Left kidney (tissue), 2 donors: ENCODE measurements around the gene ITGA6. TPM values are rescaled to one million over a fixed set of nuclear protein-coding genes. Genes with fewer than 3 reads are reported as not detected.

ENCODE experiments used
- DNase-seq: peaks from one replicate; pipeline ENCODE4 v3.0.0-alpha.2; 2013
- polyA plus RNA-seq: library from polyadenylated mRNA; unstranded; fragments of 120-200 nt; gene quantifications from one replicate; pipeline ENCODE4 v1.2.1, GENCODE V29; 2013; ENCODE audit not compliant: insufficient read length

Gene ITGA6
- polyA plus RNA-seq, 1 donor, result 152 TPM

- DNase-seq, result no peak
Measured at GRCh38 chr2:172464400-172465129, 37.2 kb downstream of the ITGA6 start.

GRCh38 chr2:172465417-172466334 lies 38.3 kb downstream of the ITGA6 start:
- peak; percentile 75 for DNase-seq

DNA sequence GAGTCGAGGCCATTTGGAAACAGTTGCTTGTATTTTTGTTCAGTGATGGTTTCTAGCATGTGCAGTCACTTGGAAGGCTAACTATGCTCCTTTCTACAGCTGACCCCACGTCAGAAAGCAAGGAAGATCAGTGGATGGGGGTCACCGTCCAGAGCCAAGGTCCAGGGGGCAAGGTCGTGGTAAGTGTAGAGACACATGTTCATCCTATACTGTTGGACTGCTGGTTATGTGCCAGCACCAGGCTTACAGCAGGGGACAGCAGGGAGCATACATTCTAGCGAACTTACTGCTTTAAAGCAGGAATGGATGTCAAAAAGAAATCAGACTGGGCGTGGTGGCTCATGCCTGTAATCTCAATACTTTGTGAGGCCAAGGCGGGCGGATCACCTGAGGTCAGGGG lies 40.0 kb downstream of the ITGA6 start:
- no peak for DNase-seq

GRCh38 chr2:172470958-172471922 lies 43.9 kb downstream of the ITGA6 start:
- DNase-seq, result no peak

DNA sequence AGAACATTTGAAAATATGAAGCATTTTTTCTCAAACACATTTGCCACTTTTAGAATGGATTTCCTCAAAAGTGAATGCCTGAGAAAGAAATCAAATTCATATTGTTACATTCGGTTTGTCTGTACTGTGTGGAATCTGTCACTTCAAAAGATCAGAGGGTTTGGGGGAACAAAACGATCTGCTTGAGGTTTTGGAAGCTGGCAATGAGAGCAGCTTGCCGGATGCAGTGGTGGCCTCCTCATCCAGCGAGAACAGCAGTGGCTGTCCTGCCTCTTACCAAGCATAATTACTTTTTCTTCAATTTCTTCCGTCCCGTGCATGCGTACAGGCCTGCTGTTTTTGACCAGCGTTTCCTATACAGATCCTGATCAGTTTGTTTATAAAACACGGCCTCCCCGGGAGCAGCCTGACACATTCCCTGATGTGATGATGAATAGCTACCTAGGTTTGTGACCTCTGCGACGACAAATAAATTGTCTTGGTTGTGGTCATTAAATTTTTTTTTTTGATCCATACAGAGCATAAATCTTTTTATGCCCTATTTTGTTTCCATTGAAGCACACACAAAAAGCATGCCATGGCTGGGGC lies 45.2 kb downstream of the ITGA6 start:
- no peak for DNase-seq

- DNase-seq, result no peak
Measured at GRCh38 chr2:172473167-172473566, 45.8 kb downstream of the ITGA6 start.

- no peak for DNase-seq
Measured at GRCh38 chr2:172478353-172478752, 51.0 kb downstream of the ITGA6 start.

GRCh38 chr2:172480301-172481218 lies 53.2 kb downstream of the ITGA6 start:
- no peak for DNase-seq

DNA sequence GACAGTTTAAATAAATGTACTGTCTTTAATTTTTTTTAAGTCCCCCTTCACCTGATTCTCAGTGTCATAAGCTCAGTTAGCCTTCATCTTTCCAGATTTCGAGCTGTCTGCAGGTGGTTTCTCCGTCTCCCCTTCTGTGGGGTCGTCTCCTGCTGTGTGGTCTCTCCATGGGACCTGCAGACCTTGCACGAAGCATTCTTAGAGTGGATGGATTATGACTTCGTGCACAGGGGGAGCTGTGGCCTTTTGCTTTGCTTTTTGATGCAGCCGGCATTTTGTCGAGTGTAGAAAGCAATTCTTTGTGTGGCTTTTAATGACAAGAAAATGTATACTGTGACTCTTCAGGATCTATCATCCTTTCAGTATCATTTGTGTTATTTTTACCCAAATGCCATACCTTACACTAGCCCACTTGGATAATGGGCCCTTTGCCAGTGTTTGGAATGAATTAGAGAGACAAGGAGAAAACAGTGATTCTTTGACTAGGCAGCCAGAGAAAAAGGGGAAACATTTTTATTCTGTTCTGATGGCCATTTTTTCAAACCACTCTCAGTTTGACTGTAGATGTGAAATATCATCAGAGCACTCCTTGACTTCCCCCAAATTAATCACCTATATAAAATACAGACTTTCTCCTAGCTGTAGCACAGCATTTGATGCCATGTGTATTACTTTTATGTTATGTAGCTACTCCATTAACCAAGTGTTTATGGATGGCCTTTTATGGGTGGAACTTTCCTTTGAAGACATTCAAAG lies 54.3 kb downstream of the ITGA6 start:
- no peak for DNase-seq

DNA sequence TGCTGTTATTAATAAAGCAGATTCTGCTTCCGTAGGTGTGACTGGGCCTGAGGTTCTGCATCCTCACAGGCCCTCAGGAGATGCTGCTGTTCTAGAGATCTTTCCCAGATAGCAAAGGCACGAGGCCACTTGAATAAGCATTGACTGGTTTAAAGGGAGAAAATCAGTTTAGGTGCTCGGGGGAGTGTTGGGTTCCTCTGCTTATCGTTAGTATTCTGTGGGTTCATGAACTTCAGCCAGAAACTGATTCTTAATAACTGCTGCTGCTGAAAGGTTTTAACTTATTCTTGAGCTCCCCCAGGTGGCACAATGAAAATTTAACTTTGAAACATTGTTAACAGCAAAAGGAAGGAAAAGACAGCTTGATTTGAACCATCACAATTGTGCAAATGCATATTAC lies 56.9 kb downstream of the ITGA6 start:
- no peak for DNase-seq

DNA sequence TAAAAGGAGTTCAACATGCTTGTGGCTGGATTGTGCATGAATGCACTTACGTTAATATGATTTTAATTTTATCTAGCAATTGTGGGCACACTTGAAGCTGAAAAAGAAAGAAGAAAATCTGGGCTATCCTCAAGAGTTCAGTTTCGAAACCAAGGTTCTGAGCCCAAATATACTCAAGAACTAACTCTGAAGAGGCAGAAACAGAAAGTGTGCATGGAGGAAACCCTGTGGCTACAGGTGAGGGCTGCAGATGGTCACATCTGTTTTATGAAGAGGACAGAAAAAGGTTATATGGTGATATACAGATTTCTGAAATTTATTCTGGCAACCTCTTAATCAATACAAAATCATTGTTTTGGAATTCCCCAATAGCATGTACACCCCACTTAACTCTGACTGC lies 57.3 kb downstream of the ITGA6 start:
- DNase-seq, result no peak

DNA sequence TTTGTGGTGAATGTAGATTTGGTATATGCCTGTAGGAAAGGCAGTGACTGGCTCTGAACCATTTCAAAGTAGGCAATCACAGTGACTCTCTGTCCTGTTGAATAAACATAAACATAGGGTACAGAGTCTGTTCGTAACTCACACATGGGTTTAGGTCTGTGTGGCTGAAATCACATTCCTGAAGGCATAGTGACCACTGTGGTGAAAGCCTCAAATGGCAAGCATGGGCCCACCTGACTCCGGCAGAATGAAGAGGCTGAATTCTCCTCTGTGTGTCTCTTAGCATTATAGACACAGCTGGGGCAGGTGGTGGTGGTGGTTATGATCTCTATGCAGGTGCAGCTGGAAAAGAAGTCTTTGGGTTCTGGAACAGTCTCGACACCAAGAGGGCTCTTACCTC lies 61.2 kb downstream of the ITGA6 start:
- no peak for DNase-seq

DNA sequence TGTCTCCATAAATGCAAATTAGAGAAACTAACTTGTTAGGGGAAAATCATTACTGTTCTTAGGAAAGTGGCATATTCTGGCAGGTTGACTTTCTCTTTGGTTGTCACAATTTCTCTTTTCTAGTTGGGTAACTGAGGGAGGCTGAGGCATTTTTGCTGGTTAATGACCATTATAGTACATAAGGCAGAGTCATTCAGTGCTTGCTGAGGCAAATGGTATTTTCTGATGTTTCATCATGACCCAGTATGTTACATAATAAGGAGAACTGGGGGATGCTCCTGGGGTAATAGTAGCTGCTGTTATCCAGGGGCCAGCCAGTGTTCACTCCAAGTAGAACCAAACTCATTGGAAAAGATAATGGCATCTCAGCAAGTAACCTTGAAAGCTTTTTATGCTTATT lies 62.3 kb downstream of the ITGA6 start:
- DNase-seq, result no peak

DNA sequence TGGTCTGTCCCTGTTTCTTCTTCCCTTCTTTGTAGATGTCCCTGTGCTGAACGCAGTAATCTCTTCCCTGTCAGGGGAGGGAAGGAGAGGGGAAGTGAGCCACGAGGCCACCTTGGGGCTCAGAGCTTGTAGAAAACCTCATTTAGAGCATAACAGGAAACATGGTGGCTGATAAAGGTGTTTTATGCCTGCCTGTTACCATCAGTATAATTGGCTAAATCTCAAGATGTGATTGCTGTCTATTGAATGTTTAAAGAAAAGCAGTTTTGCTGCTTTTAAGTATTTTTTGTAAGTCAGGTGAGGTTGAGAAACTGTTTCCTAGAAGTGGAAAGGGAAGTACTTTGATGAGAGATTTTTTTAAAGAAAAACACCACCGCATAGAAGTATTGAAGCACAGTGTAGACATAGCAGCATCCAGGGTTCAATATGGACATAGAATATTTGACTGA lies 68.8 kb downstream of the ITGA6 start:
- no peak for DNase-seq

DNA sequence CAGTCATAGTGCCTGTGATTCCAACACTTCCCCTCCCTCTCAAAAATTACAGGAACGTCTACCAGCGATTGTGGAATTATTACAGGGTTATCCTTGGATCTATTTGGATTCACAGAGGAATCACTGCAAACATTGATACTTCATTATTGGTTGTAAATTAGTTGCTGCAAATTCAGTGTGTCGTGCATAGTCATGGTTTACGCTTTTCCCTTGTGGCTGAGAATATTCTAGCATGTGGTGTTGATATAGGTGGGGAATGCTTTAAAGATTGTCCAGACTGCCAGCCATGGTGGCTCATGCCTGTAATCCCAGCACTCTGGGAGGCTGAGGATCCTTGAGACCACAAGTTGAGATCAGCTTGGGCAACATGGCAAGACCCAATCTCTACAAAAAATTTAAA lies 79.8 kb downstream of the ITGA6 start:
- DNase-seq, result no peak

DNA sequence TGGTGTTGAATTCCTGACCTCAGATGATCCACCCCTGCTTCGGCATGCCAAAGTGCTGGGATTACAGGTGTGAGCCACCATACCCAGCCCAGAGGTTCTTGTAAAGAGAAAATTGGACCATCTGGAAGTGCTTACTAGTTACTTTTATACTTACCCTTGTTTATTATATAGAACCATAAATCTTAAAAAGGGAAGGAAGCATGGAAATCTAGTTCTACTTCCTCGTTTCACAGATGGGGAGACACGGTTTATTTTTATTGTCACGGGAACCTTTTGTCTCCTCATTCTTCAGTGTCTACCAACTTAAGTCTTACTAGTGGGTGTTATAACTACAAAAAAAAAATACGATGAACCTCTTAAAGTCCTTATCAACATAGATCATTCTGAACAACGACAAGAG lies 82.7 kb downstream of the ITGA6 start:
- no peak for DNase-seq

DNA sequence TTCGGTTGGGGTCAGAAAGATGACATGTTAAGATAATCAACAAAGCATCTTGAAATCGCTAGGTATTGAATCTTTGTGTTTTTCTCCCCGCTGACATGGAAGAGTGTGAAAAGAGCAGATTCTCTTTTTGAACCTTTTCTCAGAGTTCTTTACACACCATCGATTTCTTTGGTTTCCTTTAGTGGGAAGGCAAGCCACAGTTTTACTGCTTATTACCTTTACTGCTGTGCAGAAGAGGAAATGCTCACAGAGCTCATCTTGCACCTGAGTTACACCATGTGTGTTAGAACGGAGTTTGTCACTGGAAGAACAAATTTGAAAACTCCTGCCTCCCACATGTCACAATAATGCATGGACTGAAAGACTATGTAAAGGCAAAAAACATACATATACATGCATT lies 83.2 kb downstream of the ITGA6 start:
- DNase-seq, result no peak

- DNase-seq, result no peak
Measured at GRCh38 chr2:172512810-172513523, 85.6 kb downstream of the ITGA6 start.

DNA sequence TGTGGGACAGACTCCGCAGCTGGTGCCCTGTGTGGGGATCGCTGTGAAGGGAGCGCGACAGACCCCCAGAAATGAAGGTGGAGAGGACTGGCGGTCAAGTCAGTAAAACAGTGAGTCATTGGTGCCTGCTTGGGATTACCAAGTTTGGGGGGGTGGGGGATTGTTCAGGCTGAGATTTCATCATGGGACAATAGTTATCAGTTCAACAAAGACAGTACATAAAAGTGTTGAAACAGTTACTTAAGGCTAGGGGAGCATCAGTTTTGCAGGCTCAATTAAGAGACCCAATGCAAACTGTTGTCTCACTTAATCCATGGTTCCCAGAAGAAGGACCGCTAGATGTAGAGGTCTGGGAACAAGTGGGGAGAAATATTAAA lies 86.1 kb downstream of the ITGA6 start:
- no peak for DNase-seq
